Measurements from ENCODE around the gene PMS2.
"Not testable (repeated sequence)": the region's sequence is repeated elsewhere in the genome, so short reads cannot be mapped to it uniquely, and the experiment has no call there.

PMS2 gene

GRCh38 chr7:6012355-6013104 lies 3.7 kb upstream of the PMS2 start:
- DNase-seq, result no peak

DNA sequence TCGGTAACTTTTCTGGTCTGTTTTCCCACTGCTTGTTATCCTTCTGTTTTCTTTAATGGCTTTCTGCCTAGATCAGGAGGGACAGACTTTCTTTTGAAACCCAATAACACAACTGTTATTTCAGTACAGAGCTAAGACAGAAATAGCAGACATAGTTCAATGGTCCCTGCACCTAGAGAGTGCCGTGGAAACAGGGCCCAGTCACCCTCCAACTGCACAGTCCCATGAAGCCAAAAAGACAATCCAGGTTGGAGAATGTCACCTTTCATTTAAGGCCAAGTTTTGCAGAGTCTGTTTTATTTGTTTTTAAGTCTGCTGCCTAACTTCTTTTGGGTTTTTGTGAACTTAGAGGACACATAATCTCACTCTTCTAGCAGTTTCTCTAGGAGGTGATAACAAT lies 2.7 kb upstream of the PMS2 start:
- no peak for DNase-seq

GRCh38 chr7:6010370-6010769 lies 1.5 kb upstream of the PMS2 start:
- DNase-seq, result not testable (repeated sequence)

- DNase-seq, result peak; percentile 29
Observed at GRCh38 chr7:6007835-6008590, 836 bp downstream of the PMS2 start.

DNA sequence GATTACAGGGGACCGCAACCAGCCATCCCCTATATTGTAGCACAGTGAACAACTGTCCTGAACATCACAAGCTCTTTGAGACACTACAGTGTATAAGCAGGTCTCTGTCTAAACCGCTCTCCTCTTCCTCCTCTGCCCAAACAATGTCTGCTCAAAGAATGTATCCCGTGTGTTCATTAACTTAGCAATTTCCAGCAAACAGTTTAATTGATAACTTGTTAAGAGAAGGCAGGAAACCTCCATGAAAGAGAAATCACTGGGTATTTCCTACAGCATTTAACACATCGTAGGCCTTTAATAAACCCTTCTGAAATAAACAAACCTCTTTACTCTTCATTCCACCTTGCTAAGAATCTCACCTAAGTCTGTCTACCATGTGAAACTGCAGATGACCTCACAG lies 1.5 kb downstream of the PMS2 start:
- no peak for DNase-seq

DNA sequence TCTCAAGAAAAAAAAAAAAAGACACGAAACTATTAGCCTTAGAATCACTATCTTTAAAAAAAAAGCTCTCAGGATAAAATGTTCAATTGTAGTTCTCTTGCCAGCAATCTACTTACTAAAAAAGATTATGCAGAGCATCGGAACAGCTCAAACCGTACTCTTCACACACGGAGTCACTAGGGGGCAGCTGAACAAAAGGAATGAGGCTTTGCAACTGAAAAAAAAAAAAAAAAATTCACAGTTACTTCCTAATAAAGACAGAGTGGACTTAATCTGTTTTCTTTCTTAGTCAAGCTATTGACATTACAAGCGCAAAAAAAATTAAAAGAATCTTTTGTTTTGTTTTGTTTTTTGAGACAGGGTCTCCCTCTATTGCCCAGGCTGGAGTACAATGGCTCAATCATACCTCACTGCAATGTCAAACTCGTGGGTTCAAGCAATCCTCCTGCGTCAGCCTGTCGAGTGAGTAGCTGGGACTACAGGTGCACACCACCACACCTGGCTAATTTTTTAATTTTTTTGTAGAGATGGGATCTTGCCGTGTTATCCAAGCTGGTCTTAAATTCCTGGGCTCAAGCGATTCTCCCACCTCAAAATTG lies 11.5 kb downstream of the PMS2 start:
- DNase-seq, result peak; percentile 47

- not testable (repeated sequence) for DNase-seq
Observed at GRCh38 chr7:5987061-5987460, 21.8 kb downstream of the PMS2 start.

DNA sequence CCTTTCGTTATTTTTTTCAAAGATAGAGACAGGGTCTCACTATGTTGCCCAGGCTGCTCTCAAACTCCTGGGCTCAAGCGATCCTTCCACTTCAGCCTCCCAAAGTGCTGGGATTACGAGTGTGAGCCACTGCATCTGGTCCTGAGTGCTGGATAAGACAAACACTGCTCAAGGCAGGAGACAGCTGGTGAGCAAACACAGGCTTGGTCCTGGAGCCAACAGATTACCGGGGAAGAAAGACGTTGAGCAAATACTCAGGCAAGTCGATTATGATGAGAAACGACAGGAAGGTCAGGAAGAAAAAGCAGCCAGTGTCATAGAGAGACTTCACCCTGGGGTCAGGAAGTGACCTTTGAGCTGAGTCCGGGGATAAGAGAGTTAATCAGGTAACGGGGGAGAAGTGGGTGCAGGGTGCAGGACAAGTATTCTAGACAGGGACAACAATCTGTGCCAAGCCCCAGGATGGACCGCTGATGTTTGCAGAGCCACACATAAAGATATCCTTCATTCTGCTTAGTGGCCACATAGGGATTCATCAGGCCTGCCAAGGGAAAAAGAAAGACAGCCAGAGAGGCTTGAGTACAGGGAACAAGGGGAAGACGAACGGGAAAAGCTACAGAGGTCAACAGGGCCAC lies 29.1 kb downstream of the PMS2 start:
- not testable (repeated sequence) for DNase-seq

GRCh38 chr7:5973580-5973979 lies 35.3 kb downstream of the PMS2 start:
- DNase-seq, result not testable (repeated sequence)

DNA sequence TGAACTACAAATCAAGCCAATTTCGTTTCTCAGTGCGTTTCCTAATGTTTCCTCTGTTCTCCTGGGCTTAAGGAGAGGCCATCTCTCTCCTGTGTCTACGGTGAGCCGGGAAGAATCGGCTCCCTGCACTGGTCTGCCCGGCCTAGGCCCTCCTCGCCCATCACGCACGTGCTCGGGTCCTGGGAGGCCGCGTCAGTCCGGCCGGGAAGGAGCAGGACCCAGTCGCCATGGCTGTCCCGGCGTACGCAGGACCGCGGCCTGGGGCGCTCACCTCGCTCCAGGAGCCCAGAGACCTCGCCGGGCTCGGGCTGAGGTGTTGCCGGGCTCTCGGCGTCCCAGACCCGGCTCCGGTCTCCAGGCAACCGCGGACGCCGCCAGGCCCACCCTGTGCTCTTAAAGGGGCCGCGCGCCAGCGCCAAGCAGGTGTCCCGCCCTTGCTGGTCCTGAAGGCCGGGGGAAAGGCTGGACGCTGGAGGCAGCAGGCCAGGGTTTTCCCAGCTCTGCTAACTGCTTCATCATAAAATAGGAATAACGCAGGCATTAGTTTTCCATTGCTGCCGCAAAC lies 38.4 kb downstream of the PMS2 start, which contains the start of gene RSPH10B:
TSS of gene RSPH10B (minus strand) at position 343 of the 565 bp plus-strand sequence. CDS start 3,573 bp downstream, outside the sequence.
- not testable (repeated sequence) for DNase-seq

DNA sequence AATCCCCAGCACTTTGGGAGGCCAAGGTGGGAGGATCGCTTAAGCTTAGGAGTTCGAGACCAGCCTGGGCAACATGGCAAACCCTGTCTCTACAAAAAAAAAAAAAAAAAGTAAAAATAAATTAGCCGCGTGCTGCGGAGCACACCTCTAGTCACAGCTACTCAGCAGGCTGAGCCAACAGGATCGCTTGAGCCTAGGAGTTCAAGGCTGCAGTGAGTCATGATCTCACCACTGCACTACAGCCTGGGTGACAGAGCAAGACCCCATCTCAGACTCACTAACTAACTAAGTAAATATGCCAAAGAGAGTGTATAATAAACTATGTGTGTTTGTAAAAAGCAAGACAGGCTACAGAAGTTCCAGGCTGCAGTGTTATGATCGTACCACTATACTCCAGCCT lies 45.0 kb downstream of the PMS2 start:
- not testable (repeated sequence) for DNase-seq

GRCh38 chr7:5963205-5963604 lies 45.6 kb downstream of the PMS2 start:
- not testable (repeated sequence) for DNase-seq

DNA sequence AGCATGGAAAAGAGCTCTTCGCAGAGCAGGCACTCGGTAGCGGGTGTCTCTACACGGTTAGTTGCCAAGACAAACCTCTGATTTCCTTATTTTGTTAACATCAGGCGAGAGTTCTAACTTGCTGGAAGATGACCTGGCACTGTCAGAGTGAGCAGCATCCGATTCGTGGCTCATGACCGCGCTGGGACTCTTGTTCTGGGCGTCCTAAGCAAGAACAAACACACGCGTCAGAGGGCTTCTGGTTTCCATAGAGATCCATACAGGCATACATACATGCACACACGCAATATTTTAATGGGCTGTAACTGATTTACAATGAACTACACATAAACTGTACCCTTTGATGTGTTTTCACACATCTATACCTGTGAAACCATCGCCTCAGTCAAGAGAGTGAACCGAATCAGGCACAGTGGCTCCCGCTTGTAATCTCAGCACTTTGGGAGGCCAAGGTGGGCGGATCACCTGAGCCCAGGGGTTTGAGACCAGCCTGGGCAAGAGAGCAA lies 73.9 kb downstream of the PMS2 start:
- DNase-seq, result not testable (repeated sequence)

DNA sequence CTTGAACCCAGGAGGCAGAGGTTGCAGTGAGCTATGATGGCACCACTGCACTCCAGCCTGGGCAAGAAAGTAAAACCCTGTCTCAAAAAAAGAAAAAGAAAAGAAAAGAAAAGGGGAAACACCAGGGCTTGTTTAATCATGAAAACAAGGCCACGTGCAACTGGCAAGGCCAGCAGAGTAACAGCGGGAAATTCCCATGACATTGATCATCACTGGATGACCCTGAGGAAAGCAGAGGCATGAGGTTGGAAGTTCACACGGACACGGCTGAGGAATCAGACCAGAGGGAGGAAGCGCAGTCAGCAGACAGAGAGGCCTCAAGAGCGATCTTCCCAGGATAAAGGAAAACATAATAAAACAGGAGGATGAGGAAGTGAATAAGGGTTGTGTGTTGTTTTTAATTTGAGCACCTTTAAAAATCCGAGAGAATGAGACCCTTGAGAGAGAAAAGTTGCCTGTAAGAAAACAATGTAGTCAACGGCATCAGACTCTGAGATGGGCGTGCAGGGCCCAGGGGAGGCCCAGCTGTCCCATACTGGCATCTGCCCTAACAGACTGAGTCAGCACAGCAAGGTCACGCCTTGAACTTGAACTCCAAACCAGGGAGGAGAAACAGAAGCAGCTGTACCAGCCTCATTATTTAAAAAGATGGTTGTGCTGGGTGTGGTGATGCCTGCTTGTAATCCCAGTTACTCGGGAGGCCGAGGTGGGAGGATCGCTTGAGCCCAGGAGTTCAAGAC lies 76.8 kb downstream of the PMS2 start:
- not testable (repeated sequence) for DNase-seq

- DNase-seq, result not testable (repeated sequence)
Observed at GRCh38 chr7:5931250-5931649, 77.6 kb downstream of the PMS2 start.

DNA sequence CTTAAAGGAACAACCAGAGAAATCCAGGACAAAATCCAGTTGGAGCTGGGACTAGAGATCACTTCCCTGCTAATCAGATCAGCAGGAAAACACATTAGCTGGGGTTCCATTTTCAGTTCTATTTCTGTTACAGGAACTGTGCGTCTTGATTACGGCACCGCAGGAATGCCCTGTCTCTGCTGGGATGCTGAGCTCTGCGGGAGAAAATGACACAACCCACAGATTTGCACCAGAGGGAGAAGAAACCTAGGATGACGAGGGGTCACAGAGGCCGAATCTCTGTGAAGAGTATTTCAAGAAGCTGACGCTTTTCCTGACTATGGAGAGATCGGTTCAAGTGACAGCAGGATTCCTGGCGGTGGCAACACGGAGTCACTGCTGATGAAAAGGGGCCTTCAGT lies 78.6 kb downstream of the PMS2 start:
- not testable (repeated sequence) for DNase-seq

GRCh38 chr7:5926263-5926870 lies 82.5 kb downstream of the PMS2 start:
- not testable (repeated sequence) for DNase-seq

DNA sequence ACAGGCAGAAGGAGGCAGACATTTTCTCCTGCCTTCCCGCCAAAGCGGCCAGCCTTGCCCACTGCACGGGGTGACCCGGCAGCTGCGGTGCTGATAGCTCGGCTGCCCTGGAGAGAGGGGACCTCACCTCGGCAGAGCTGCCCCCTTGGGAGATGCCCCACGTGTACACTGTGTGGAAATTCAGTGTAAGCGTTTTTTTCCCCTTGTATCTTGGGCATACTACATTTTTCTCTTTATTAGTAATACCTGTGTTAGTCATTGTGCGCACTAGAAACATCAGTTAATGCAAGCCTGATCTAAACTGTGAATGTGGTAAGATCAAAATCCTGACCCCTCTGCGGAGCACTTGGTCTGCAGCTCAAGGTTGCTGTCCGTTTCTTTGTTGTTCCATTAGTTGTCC lies 84.2 kb downstream of the PMS2 start:
- not testable (repeated sequence) for DNase-seq

DNA sequence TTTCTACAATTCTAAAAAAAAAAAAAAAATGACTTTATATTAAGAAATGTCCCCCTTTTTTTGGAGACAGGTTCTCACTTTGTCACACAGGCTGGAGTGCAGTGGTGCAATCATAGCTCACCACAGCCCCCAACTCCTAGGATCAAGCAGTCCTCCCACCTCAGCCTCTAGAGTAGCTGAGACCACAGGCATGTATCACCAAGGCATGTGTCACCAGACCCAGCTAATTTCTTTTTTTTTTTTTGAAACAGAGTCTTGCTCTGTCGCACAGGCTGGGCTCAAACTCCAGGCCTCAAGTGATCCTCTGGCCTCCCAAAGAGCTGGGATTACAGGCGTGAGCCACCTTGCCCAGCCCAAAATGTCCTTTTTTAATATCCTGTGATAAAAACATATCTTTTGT lies 84.7 kb downstream of the PMS2 start:
- not testable (repeated sequence) for DNase-seq
